ENCODE results near the gene EID3.
"Not testable (repeated sequence)": the region's sequence is repeated elsewhere in the genome, so short reads cannot be mapped to it uniquely, and the experiment has no call there.

The EID3 gene

GRCh38 chr12:104313568-104314241, 10.2 kb downstream of the EID3 start:
- no peak for DNase-seq (ENCODE audit: low spot score)

GRCh38 chr12:104314242-104314614, 10.7 kb downstream of the EID3 start:
- no peak for DNase-seq (ENCODE audit: low spot score)

- no peak for DNase-seq (ENCODE audit: low spot score)
Observed at GRCh38 chr12:104315326-104316224, 12.0 kb downstream of the EID3 start.

- DNase-seq (ENCODE audit: low spot score): no peak
Observed at GRCh38 chr12:104316936-104317335, 13.4 kb downstream of the EID3 start.

GRCh38 chr12:104317538-104318210, 14.1 kb downstream of the EID3 start:
- no peak for DNase-seq (ENCODE audit: low spot score)

GRCh38 chr12:104319028-104319427, 15.5 kb downstream of the EID3 start:
- DNase-seq (ENCODE audit: low spot score): no peak

- DNase-seq (ENCODE audit: low spot score): peak; percentile 43
Observed at GRCh38 chr12:104319918-104320626, 16.5 kb downstream of the EID3 start.

- no peak for DNase-seq (ENCODE audit: low spot score)
Observed at GRCh38 chr12:104320627-104321024, 17.1 kb downstream of the EID3 start.

GRCh38 chr12:104321949-104322348, 18.4 kb downstream of the EID3 start:
- DNase-seq (ENCODE audit: low spot score): no peak

- not testable (repeated sequence) for DNase-seq (ENCODE audit: low spot score)
Observed at GRCh38 chr12:104322533-104322932, 19.0 kb downstream of the EID3 start.

- DNase-seq (ENCODE audit: low spot score): no peak
Observed at GRCh38 chr12:104323899-104324298, 20.4 kb downstream of the EID3 start.

- not testable (repeated sequence) for DNase-seq (ENCODE audit: low spot score)
Observed at GRCh38 chr12:104328278-104328677, 24.7 kb downstream of the EID3 start.

GRCh38 chr12:104328790-104329189, 25.3 kb downstream of the EID3 start:
- DNase-seq (ENCODE audit: low spot score): no peak

- no peak for DNase-seq (ENCODE audit: low spot score)
Observed at GRCh38 chr12:104329707-104330532, 26.4 kb downstream of the EID3 start.

GRCh38 chr12:104331376-104331775, 27.8 kb downstream of the EID3 start:
- DNase-seq (ENCODE audit: low spot score): no peak

GRCh38 chr12:104332273-104332672, 28.7 kb downstream of the EID3 start:
- not testable (repeated sequence) for DNase-seq (ENCODE audit: low spot score)

GRCh38 chr12:104333692-104334255, 30.2 kb downstream of the EID3 start:
- DNase-seq (ENCODE audit: low spot score): no peak

GRCh38 chr12:104334581-104334980, 31.0 kb downstream of the EID3 start:
- DNase-seq (ENCODE audit: low spot score): no peak

GRCh38 chr12:104336115-104336514, 32.6 kb downstream of the EID3 start:
- DNase-seq (ENCODE audit: low spot score): no peak

- no peak for DNase-seq (ENCODE audit: low spot score)
Observed at GRCh38 chr12:104337030-104337558, 33.6 kb downstream of the EID3 start.

- no peak for DNase-seq (ENCODE audit: low spot score)
Observed at GRCh38 chr12:104339663-104340062, 36.1 kb downstream of the EID3 start.

Measured in pons (tissue), 1 donor.